ENCODE data around the gene POPDC3. TPM values are rescaled to one million over a fixed set of nuclear protein-coding genes. Genes with fewer than 3 reads are reported as not detected.

The POPDC3 gene
- polyA plus RNA-seq, 1 donor from 2014 or later: not detected

DNA sequence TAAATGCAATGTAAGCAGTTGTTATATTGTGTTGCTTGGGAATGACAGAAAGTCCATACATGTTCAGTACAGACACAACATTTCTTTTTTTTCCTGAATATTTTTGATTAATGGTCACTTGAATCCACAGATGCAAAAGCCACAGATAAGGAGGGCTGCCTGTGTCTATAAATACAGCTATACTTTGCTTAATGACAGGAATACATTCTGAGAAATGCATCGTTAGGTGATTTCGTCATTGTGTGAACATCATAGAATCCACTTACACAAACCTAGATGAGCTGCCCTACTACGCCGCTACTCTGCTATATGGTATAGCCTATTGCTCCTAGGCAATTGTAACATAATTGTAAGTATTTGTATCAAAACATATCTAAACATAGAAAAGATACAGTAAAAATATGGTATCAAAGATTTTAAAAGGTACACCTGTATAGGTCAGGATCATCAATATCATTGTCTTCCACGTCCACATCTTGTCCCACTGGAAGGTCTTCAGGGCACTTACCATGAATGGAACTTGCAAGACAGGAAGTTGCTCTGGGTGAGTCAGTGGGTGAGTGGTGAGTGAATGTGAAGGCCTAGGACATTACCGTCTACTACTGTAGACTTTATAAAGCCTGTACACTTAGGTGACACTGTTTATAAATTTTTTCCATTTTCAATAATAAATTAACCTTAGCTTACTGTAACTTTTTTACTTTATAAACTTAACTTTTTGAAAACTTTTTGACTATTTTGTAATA lies 27.9 kb upstream of the POPDC3 start:
- Histone ChIP-seq H3F3A (ENCODE audit: insufficient read depth, low read length, poor library complexity, severe bottlenecking) (no peaks in the 10 kb centered on the region), H3K27ac (ENCODE audit: low read length) (no peak overlapping the region), H3K4me3 (ENCODE audit: low read length) (no peak overlapping the region), H3K36me3 (ENCODE audit: insufficient read depth, low read length) (no peaks in the 10 kb centered on the region), H3K9ac (ENCODE audit: low read length) (no peak overlapping the region), H3K4me2 (ENCODE audit: low read length) (no peak overlapping the region), H4K20me1 (ENCODE audit: insufficient read depth) (no peaks in the 10 kb centered on the region), H2AFZ (ENCODE audit: low read depth, low read length) (no peak overlapping the region), H3K9me2 (ENCODE audit: insufficient read depth, low read length) (no peaks in the 10 kb centered on the region), H3K9me3 (ENCODE audit: low read length) (no peaks in the 10 kb centered on the region), H3K79me2 (replicated peaks; ENCODE audit: insufficient read depth, low read length) (no peaks in the 10 kb centered on the region), H3K27me3 (ENCODE audit: insufficient read depth, low read depth, low read length) (no peaks in the 10 kb centered on the region)
- TF ChIP-seq TAF1 (IDR thresholded peaks at IDR 0.05; ENCODE audit: low read depth) (no peak), RAD21 (conservative IDR thresholded peaks at IDR 0.05) (no peak), REST (IDR thresholded peaks at IDR 0.05; ENCODE audit: borderline replicate concordance) (no peak), MXI1 (conservative IDR thresholded peaks at IDR 0.05; ENCODE audit: poor library complexity, severe bottlenecking) (no peak), POLR2AphosphoS5 (IDR thresholded peaks at IDR 0.05) (no peak), EZH2 (IDR thresholded peaks at IDR 0.05; ENCODE audit: borderline replicate concordance, insufficient read depth, low read length, poor library complexity, severe bottlenecking) (no peak), EP300 (conservative IDR thresholded peaks at IDR 0.05; ENCODE audit: poor library complexity, severe bottlenecking) (no peak), SMC3 (conservative IDR thresholded peaks at IDR 0.05; ENCODE audit: poor library complexity) (no peak)
- TF ChIP-seq, protein P1, sequence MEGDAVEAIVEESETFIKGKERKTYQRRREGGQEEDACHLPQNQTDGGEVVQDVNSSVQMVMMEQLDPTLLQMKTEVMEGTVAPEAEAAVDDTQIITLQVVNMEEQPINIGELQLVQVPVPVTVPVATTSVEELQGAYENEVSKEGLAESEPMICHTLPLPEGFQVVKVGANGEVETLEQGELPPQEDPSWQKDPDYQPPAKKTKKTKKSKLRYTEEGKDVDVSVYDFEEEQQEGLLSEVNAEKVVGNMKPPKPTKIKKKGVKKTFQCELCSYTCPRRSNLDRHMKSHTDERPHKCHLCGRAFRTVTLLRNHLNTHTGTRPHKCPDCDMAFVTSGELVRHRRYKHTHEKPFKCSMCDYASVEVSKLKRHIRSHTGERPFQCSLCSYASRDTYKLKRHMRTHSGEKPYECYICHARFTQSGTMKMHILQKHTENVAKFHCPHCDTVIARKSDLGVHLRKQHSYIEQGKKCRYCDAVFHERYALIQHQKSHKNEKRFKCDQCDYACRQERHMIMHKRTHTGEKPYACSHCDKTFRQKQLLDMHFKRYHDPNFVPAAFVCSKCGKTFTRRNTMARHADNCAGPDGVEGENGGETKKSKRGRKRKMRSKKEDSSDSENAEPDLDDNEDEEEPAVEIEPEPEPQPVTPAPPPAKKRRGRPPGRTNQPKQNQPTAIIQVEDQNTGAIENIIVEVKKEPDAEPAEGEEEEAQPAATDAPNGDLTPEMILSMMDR (IDR thresholded peaks at IDR 0.05; ENCODE audit: poor library complexity, severe bottlenecking): no peak

- H3K36me3 ChIP-seq (ENCODE audit: insufficient read depth, low read length): no peaks in the 10 kb centered on the region
- H4K20me1 ChIP-seq (ENCODE audit: insufficient read depth): no peaks in the 10 kb centered on the region
- no peaks in the 10 kb centered on the region for H3K79me2 ChIP-seq (replicated peaks; ENCODE audit: insufficient read depth, low read length)
- H2AFZ ChIP-seq (ENCODE audit: low read depth, low read length): no peak overlapping the region
- H3K4me3 ChIP-seq (ENCODE audit: low read length): no peak overlapping the region
- no peak overlapping the region for H3K9ac ChIP-seq (ENCODE audit: low read length)
- H3F3A ChIP-seq (ENCODE audit: insufficient read depth, low read length, poor library complexity, severe bottlenecking): no peaks in the 10 kb centered on the region
- H3K9me3 ChIP-seq (ENCODE audit: low read length): no peaks in the 10 kb centered on the region
- H3K27me3 ChIP-seq (ENCODE audit: insufficient read depth, low read depth, low read length): no peaks in the 10 kb centered on the region
- H3K27ac ChIP-seq (ENCODE audit: low read length): no peak overlapping the region
- TF ChIP-seq REST (IDR thresholded peaks at IDR 0.05; ENCODE audit: borderline replicate concordance) (no peak), RAD21 (conservative IDR thresholded peaks at IDR 0.05) (no peak), EZH2 (IDR thresholded peaks at IDR 0.05; ENCODE audit: borderline replicate concordance, insufficient read depth, low read length, poor library complexity, severe bottlenecking) (no peak), MXI1 (conservative IDR thresholded peaks at IDR 0.05; ENCODE audit: poor library complexity, severe bottlenecking) (no peak), SMC3 (conservative IDR thresholded peaks at IDR 0.05; ENCODE audit: poor library complexity) (no peak), POLR2AphosphoS5 (IDR thresholded peaks at IDR 0.05) (no peak), TAF1 (IDR thresholded peaks at IDR 0.05; ENCODE audit: low read depth) (no peak), EP300 (conservative IDR thresholded peaks at IDR 0.05; ENCODE audit: poor library complexity, severe bottlenecking) (no peak)
- TF ChIP-seq, protein P1 (IDR thresholded peaks at IDR 0.05; ENCODE audit: poor library complexity, severe bottlenecking): no peak
- no peaks in the 10 kb centered on the region for H3K9me2 ChIP-seq (ENCODE audit: insufficient read depth, low read length)
- H3K4me2 ChIP-seq (ENCODE audit: low read length): no peak overlapping the region
Measured at GRCh38 chr6:105204768-105205167, 25.0 kb upstream of the POPDC3 start.
